ENCODE results near the gene MAN2B2. TPM values are rescaled to one million over a fixed set of nuclear protein-coding genes. Genes with fewer than 3 reads are reported as not detected.

Gene MAN2B2
- total and polyA plus RNA-seq, 12 donors, result 6.0 to 27.1 (median 18.2) TPM

Other genes starting within 250 kb of the MAN2B2 start
- 10 to 100 TPM in 1 of 10 donors, 1 to 10 TPM in 9; 2.3 to 10.6 (median 5.3) TPM for gene PPP2R2C, start 102.6 kb upstream of the MAN2B2 start, total RNA-seq
- under 1 TPM; 0.14 to 0.66 TPM for gene PPP2R2C, start 102.6 kb upstream of the MAN2B2 start, polyA plus RNA-seq
- 100 to 1,000 TPM; 222 to 268 (median 248) TPM for gene MRFAP1, start 65.5 kb downstream of the MAN2B2 start, total RNA-seq
- 100 to 1,000 TPM; 163 to 445 TPM for gene MRFAP1, start 65.5 kb downstream of the MAN2B2 start, polyA plus RNA-seq
- gene S100P, start 118.7 kb downstream of the MAN2B2 start, total RNA-seq, result 1 to 10 TPM in 5 of 10 donors, under 1 TPM in 1, not detected in 4; 0.41 to 8.2 (median 1.6) TPM
- under 1 TPM; 0.22 to 0.68 TPM for gene S100P, start 118.7 kb downstream of the MAN2B2 start, polyA plus RNA-seq
- gene MRFAP1L1, start 134.7 kb downstream of the MAN2B2 start, total RNA-seq, result 10 to 100 TPM; 37.5 to 49.9 (median 42.1) TPM
- 10 to 100 TPM; 61.5 to 73.7 TPM for gene MRFAP1L1, start 134.7 kb downstream of the MAN2B2 start, polyA plus RNA-seq
- 10 to 100 TPM in 1 of 10 donors, 1 to 10 TPM in 9; 4.4 to 10.2 (median 7.0) TPM for gene BLOC1S4, start 141.0 kb downstream of the MAN2B2 start, total RNA-seq
- 1 to 10 TPM; 4.8 to 7.8 TPM for gene BLOC1S4, start 141.0 kb downstream of the MAN2B2 start, polyA plus RNA-seq
- gene KIAA0232, start 207.5 kb downstream of the MAN2B2 start, total RNA-seq, result 10 to 100 TPM; 63.4 to 89.6 (median 73.5) TPM
- 10 to 100 TPM; 12.8 to 23.6 TPM for gene KIAA0232, start 207.5 kb downstream of the MAN2B2 start, polyA plus RNA-seq